ENCODE measurements around the gene AAGAB.
"Not testable (repeated sequence)": the region's sequence is repeated elsewhere in the genome, so short reads cannot be mapped to it uniquely, and the experiment has no call there.

Gene AAGAB

DNA sequence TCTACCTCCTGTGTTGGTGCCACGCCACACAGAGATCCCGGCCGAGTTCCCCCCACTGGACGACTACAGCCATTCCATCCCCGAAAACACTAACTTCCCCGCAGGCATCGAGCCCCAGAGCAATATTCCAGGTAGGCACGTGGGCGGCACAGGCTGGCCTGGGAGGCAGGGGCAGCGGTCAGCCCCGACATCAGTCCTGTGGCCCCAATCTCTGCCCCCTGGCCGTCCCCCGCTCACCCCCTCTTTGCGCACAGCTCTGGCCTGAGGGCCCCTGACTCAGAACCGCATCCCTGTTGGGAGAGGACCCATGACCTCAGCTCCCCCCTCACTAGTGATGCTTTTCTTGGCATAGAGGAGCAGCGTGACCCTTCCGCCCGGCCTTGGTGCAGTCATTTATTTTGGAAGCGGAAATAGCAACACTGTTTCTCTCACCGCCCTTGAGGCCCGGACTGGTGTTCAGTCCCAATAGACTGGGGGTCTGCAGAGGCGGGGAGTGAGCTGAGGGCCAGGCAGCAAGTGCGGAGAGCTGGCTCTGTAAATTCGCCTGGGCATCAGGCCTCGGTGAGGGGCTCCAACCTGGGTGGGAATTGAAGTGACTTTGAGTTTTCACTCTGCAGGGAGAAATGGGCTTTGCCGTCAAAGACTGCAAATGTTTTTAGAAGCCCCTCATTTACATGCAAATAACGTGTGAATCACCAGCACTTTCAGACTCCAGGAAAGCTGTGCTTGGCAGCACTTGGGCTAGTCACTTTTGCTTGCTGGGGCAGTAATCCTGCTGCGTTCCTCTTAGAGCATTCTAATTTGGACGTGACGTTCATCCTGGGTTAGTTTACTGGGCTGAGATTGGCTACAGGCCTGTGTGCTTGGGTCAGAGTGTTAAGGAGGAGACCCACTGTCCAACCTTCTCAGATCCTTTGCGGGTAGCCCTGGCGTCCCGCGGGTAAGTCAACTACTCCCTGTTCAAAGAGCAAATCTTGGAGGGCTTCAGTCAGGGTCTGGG, 88.9 kb downstream of the AAGAB start:
- ATAC-seq, result no peak
- Mint-ChIP-seq H3K9me3 (no peaks in the 10 kb centered on the region), H3K27me3 (no peaks in the 10 kb centered on the region), H3K27ac (peak overlapping the region; percentile 35), H3K4me1 (peaks cover 53% of the 10 kb centered on the region), H3K36me3 (peaks cover 62% of the 10 kb centered on the region), H3K4me3 (no peak overlapping the region)

DNA sequence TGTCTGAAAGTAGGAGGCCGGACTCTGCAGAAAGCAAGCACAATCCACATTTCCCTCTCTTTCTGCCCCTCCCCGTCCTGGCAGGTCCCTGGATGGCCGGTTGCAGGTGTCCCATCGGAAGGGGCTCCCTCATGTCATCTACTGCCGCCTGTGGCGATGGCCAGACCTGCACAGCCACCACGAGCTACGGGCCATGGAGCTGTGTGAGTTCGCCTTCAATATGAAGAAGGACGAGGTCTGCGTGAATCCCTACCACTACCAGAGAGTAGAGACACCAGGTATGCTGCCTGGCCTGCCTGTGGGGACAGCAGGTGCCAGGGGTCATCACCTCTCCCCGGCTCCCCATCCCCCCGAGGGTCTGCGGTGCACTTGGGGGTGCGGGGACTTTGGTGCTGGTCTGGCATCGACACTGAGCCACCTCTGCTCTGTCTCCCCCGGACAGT, 89.6 kb downstream of the AAGAB start:
- Mint-ChIP-seq H3K4me1 (peaks cover 52% of the 10 kb centered on the region), H3K36me3 (peaks cover 55% of the 10 kb centered on the region), H3K4me3 (no peak overlapping the region), H3K9me3 (no peaks in the 10 kb centered on the region), H3K27ac (peak overlapping the region; percentile 35), H3K27me3 (no peaks in the 10 kb centered on the region)
- no peak for ATAC-seq

DNA sequence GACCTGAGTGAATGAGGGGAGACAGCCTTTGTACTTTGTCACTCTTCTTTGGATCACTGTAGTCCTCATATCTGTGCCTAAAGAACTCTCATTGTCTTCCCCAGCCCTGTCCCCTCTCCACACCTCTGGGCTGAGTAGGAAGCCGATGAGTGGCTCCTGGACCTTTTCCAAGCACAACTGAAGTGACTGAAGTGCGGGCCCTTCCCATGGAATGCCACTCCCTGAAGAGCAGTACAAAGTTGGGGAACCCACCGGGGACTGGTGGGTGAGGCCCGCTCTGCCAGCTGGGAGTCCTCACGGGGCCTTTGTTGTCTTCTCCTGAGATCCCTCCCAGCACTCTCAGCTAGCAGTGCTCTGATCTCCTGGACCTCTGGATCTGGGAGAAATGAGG, 90.1 kb downstream of the AAGAB start:
- Mint-ChIP-seq H3K4me3 (no peak overlapping the region), H3K27me3 (no peaks in the 10 kb centered on the region), H3K36me3 (peaks cover 50% of the 10 kb centered on the region), H3K27ac (peak overlapping the region; percentile 30), H3K4me1 (peaks cover 54% of the 10 kb centered on the region), H3K9me3 (no peaks in the 10 kb centered on the region)
- no peak for ATAC-seq

DNA sequence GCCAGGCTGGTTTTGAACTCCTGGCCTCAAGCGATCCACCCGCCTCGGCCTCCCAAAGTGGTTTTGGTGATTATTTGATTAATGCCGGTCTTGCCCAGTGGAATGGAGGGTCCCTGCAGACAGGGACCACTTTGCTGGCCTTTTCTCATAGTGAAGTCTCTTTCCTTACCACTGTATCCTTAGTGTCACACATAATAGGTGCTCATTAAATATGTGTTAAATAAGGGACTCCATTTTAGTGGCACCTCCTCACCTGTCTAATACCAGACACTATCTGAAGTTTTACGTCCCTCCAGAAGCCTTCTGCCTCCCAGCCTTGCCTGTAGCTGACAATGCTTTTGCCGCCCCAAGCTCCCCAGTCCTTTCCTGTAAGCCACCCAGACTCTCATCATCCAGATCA, 91.3 kb downstream of the AAGAB start:
- H3K36me3 Mint-ChIP-seq, result peaks cover 47% of the 10 kb centered on the region
- H3K27ac Mint-ChIP-seq, result peak overlapping the region; percentile 30
- no peaks in the 10 kb centered on the region for H3K27me3 Mint-ChIP-seq
- H3K4me1 Mint-ChIP-seq, result peaks cover 53% of the 10 kb centered on the region
- ATAC-seq, result no peak
- H3K9me3 Mint-ChIP-seq, result no peaks in the 10 kb centered on the region
- no peak overlapping the region for H3K4me3 Mint-ChIP-seq

DNA sequence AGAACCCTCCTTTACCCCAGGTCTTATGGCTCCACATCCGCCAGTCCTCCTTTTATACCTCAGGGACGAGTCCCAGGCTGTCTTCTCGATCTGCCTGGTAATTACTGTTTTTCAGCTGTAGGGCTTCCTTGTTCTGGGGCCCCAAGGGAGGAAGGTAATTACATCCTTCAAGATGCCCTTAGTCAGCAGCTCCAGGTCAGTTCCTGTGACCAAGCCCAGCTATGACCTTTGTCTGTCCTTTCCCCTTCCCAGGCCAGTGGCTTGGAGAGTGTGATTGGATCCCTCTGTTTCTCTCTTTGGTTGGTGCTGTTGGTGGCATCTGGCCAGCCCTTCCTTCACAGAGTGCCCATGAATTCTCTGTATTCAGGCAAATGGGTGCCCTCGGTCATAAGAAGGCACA, 92.6 kb downstream of the AAGAB start:
- H3K4me1 Mint-ChIP-seq, result peaks cover 63% of the 10 kb centered on the region
- no peak overlapping the region for H3K4me3 Mint-ChIP-seq
- no peaks in the 10 kb centered on the region for H3K9me3 Mint-ChIP-seq
- ATAC-seq, result no peak
- no peaks in the 10 kb centered on the region for H3K27me3 Mint-ChIP-seq
- H3K27ac Mint-ChIP-seq, result peak overlapping the region; percentile 67
- peaks cover 42% of the 10 kb centered on the region for H3K36me3 Mint-ChIP-seq

DNA sequence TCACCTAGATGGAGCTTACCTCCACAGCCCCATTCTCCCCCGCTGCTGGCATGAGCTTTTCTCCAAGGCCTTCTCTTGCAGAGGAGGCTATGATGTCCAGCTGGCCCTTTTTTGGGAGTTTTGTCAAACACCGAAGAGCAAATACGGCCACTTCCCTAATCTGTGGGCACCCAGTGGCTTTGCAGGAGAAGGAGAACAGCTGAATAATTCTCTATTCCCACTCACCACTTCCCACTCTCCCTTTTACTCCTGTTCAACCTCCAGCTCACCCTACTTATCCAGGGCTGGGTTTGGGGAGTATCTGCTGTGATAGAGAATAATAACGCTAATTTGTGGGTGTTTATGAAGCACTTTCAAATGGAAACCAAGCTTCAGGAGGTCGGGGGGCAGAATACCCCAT, 93.0 kb downstream of the AAGAB start:
- Mint-ChIP-seq H3K4me3 (no peak overlapping the region), H3K27ac (peak overlapping the region; percentile 67), H3K9me3 (no peaks in the 10 kb centered on the region), H3K4me1 (peaks cover 64% of the 10 kb centered on the region), H3K36me3 (peaks cover 39% of the 10 kb centered on the region), H3K27me3 (no peaks in the 10 kb centered on the region)
- no peak for ATAC-seq

DNA sequence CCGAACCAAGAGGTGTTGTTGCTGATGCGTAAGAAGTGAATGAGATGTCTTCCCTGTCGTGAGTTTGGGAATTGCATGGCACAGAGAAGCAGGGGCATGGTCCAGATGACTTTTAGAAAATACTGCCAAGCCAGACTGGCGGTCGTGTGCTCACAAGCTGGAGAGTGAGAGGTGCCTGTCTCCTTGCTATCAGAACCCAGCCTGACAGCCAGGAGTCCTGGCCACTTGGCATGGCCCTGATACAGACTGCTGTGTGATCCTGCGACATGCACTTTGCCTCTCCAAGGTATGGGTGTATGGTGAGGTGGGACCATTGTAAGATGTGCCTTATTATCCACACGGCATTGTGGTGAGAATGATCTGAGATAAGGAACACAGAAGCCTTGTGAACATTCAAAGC, 96.1 kb downstream of the AAGAB start:
- H3K27ac Mint-ChIP-seq, result peak overlapping the region; percentile 59
- H3K36me3 Mint-ChIP-seq, result peaks cover 34% of the 10 kb centered on the region
- no peaks in the 10 kb centered on the region for H3K9me3 Mint-ChIP-seq
- H3K4me3 Mint-ChIP-seq, result no peak overlapping the region
- H3K4me1 Mint-ChIP-seq, result peaks cover 74% of the 10 kb centered on the region
- H3K27me3 Mint-ChIP-seq, result no peaks in the 10 kb centered on the region
- ATAC-seq, result no peak

DNA sequence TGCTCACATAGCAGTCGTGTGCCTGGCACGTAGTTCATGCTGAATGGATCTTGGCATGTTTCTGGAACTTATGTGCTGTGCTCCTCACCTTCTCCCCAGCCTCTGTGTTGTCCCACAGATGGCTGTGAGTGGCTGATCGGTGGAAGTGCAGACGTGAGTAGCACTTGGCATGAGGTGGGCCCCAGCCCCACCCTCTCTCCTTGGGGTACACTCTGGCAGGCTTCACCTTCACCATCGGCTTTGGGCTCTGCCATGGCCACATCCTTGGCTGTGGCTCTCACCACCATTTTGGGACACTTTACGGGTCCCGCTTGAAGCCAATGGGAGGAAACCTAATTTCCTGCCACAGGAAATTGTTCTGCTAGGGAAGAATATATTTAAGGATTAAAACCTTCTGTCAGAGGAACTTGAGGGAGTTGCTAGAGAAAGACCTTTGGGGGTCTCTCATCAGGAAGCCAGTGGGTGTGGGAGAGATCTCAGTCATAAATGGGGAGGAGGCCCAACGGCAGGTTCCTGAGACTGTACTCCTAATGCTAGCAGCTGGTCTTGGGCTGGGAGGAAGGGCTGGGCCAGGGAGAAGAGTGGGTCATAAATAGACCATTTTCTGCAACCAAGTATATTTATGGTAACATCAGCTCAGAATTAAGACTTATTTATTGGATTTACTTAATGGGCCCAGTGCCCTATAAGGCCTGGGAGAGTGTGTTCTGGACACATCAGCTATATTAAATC, 96.8 kb downstream of the AAGAB start:
- Mint-ChIP-seq H3K9me3 (no peaks in the 10 kb centered on the region), H3K4me1 (peaks cover 72% of the 10 kb centered on the region), H3K36me3 (peaks cover 36% of the 10 kb centered on the region), H3K27me3 (no peaks in the 10 kb centered on the region), H3K4me3 (no peak overlapping the region), H3K27ac (peak overlapping the region; percentile 59)
- no peak for ATAC-seq

DNA sequence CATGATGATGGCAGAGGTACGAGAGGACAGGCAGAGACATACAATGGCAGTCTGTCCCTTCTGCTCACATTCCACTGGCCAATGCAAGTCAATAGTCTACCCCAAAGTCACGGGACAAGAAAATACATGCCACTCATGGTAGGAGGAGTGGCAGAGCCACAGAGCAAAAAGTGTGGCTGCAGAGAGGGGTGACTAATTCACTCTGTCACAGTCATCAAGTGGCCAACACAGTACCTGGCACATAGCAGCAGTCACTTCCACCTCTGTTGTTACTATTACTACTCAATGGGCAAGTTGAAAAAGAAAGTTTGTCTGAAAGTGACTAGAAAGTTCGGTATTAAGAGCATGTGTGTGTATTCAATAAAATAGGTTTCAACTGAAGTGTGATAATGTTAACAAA, 97.6 kb downstream of the AAGAB start:
- H3K4me1 Mint-ChIP-seq, result peaks cover 72% of the 10 kb centered on the region
- H3K4me3 Mint-ChIP-seq, result no peak overlapping the region
- H3K9me3 Mint-ChIP-seq, result no peaks in the 10 kb centered on the region
- H3K27me3 Mint-ChIP-seq, result no peaks in the 10 kb centered on the region
- H3K27ac Mint-ChIP-seq, result no peak overlapping the region
- ATAC-seq, result no peak
- H3K36me3 Mint-ChIP-seq, result peaks cover 33% of the 10 kb centered on the region

DNA sequence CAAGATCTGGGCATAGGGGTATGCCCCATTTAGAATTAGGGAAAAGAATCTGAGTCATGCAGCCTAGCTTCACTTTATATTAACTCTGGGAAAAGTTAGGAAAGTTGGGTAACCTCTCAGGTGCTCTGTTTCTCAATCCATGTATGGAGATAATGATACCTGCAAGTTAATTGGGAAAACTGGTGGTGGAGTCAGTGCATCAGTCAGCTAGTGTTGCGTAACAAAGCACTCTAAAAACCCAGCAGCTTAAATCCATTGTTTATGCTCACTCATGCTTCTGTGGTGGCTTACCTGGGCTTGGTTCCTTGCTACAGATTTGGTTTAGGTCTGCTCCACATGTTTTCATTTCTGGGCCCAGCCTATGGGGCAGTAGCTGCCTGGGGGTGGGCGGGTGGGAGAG, 98.0 kb downstream of the AAGAB start:
- no peak overlapping the region for H3K27ac Mint-ChIP-seq
- H3K4me3 Mint-ChIP-seq, result no peak overlapping the region
- no peaks in the 10 kb centered on the region for H3K9me3 Mint-ChIP-seq
- H3K27me3 Mint-ChIP-seq, result no peaks in the 10 kb centered on the region
- ATAC-seq, result no peak
- H3K4me1 Mint-ChIP-seq, result peaks cover 68% of the 10 kb centered on the region
- H3K36me3 Mint-ChIP-seq, result peaks cover 33% of the 10 kb centered on the region

DNA sequence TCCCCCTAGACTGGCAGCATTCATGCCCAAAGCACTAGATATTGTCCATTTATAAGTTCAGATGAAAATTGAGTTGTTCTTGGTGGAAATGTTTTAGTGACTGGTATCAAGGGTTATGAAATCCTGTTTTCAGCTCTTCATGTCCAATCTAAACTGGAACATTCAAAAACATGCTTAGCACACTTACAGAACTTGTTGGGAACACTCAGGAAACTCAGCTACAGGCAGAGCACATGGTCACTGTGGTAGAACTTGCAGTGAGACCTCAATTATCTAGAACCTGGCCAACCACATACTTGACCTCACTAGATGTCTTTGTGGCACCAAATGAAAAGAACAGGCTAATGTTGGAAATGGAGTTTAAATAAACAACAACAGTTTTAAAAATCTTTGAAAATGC, 100.2 kb downstream of the AAGAB start:
- no peaks in the 10 kb centered on the region for H3K9me3 Mint-ChIP-seq
- H3K27me3 Mint-ChIP-seq, result no peaks in the 10 kb centered on the region
- peaks cover 33% of the 10 kb centered on the region for H3K36me3 Mint-ChIP-seq
- no peak overlapping the region for H3K4me3 Mint-ChIP-seq
- H3K27ac Mint-ChIP-seq, result peak overlapping the region; percentile 21
- no peak for ATAC-seq
- peaks cover 61% of the 10 kb centered on the region for H3K4me1 Mint-ChIP-seq

DNA sequence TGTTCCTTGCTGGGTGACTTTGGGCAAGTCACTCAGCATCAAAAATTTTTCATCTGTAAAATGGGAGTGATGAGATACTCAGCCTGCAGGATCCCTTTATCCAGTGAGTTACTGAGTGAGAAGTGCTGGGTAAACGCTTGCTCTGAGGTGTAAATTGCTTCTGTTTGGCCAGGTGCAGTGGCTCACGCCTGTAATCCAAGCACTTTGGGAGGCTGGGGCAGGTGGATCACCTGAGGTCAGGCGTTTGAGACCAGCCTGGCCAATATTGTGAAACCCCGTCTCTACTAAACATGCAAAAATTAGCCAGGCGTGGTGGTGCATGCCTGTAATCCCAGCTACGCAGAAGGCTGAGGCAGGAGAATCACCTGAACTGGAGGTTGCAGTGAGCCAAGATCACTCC, 101.4 kb downstream of the AAGAB start:
- ATAC-seq, H3K4me3 Mint-ChIP-seq, H3K27me3 Mint-ChIP-seq, H3K9me3 Mint-ChIP-seq: not testable (repeated sequence)
- peaks cover 29% of the 10 kb centered on the region for H3K36me3 Mint-ChIP-seq
- peak overlapping the region; percentile 64 for H3K27ac Mint-ChIP-seq
- peaks cover 66% of the 10 kb centered on the region for H3K4me1 Mint-ChIP-seq

DNA sequence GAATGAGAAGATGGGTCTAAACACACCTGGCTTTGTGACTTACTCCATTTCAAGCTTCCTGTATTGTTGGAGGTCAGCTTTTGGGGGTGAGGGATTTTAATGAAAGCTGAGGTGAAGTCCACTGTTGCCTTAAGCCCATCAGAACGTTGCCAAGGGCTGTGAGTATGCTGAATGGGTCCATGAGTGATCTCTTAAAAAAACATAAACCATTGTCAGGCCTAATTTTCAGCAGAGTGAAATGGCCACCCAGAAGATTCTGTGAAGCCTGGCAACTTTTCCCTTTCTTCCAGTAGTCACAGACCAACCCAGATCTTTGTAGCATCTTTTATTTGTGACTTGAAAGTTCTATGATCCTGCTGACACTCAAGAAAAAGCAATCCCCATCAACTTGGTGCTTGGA, 102.0 kb downstream of the AAGAB start:
- peaks cover 66% of the 10 kb centered on the region for H3K4me1 Mint-ChIP-seq
- peaks cover 23% of the 10 kb centered on the region for H3K36me3 Mint-ChIP-seq
- no peak overlapping the region for H3K4me3 Mint-ChIP-seq
- no peaks in the 10 kb centered on the region for H3K27me3 Mint-ChIP-seq
- peak overlapping the region; percentile 64 for H3K27ac Mint-ChIP-seq
- ATAC-seq, result no peak
- no peaks in the 10 kb centered on the region for H3K9me3 Mint-ChIP-seq

Measured in stimulated activated memory B cell treated with anti-CD40 and anti-IgM and Interleukin-4, amounts not matched to agents 10 μg/mL and 1 μg/mL and 100 μg/mL, for 72 hours (primary cell).